ENCODE measurements around the gene SLC9A8.

- no peak for TF ChIP-seq CTCF (IDR thresholded peaks at IDR 0.05)
- TF ChIP-seq EZH2 (IDR thresholded peaks at IDR 0.05), result no peak
Observed at GRCh38 chr20:49775229-49775693, 37.4 kb upstream of the SLC9A8 start.
